Upper lobe of left lung (tissue), 6 donors: ENCODE data around the gene KCTD1. TPM values are rescaled to one million over a fixed set of nuclear protein-coding genes. Genes with fewer than 3 reads are reported as not detected.

Experiments used
- ATAC-seq, 2 donors: fragments of 200-7000 bp; cut with Tn5 transposase; one replicate each; pipeline ENCODE4 v1.9.1; 2022; ENCODE audit warnings: mild to moderate bottlenecking in 2 of 2, moderate library complexity in 2 of 2; ENCODE audit not compliant: low FRiP score in 2 of 2
- DNase-seq, 2 donors: peaks; one replicate each; pipeline ENCODE4 v3.0.0-alpha.2; 2019 to 2020
- H3K27ac ChIP-seq, 4 donors: fragments of 200-600 bp; sonication (generic); one replicate each; pipeline ENCODE4 v1.5.1; 2016 to 2019
- H3K27me3 ChIP-seq, 4 donors: fragments of 200-600 bp; sonication (generic); one replicate each; pipeline ENCODE4 v1.5.1; 2017 to 2019
- H3K36me3 ChIP-seq, 4 donors: fragments of 200-600 bp; sonication (generic); one replicate each; pipeline ENCODE4 v1.5.1; 2016 to 2019
- H3K4me1 ChIP-seq, 4 donors: fragments of 200-600 bp; sonication (generic); one replicate each; pipeline ENCODE4 v1.5.1; 2018 to 2019
- H3K4me3 ChIP-seq, 4 donors: fragments of 200-600 bp; sonication (generic); one replicate each; pipeline ENCODE4 v1.5.1; 2017 to 2019; ENCODE audit warnings: mild to moderate bottlenecking in 2 of 4, moderate library complexity in 1 of 4
- H3K9me3 ChIP-seq, 4 donors: fragments of 200-600 bp; sonication (generic); one replicate each; pipeline ENCODE4 v1.5.1; 2018 to 2019
- EP300 ChIP-seq, 4 donors: sonication (generic); formaldehyde crosslinking; IDR thresholded peaks; one replicate each; pipeline ENCODE4 v1.5.1; 2017; ENCODE audit warnings: antibody characterized with exemption in 4 of 4, control low read depth in 2 of 4
- POLR2A ChIP-seq, 4 donors: fragments of 450-650 bp; IDR thresholded peaks; one replicate each; pipeline ENCODE4 v1.5.1; 2016 to 2017; ENCODE audit warnings: antibody characterized with exemption in 4 of 4, mild to moderate bottlenecking in 2 of 4
- POLR2AphosphoS5 ChIP-seq, 2 donors: sonication (generic); formaldehyde crosslinking; IDR thresholded peaks; one replicate each; pipeline ENCODE4 v1.5.1; 2017; ENCODE audit warnings: antibody characterized with exemption in 2 of 2
- WGBS, 2 donors: methylation state at CpG; one replicate each; pipeline ENCODE4 v1.1.5; 2017 to 2018; 5-methylcytosine and 5-hydroxymethylcytosine counted together
- total RNA-seq, 6 donors: library from RNA; depleted of rRNA in 4 of 6; stranded (reverse); fragments of >200 nt in 4 of 6; gene quantifications; one replicate each; pipeline versions ENCODE4 v1.1.0 to v1.2.1, GENCODE V29; 2016 to 2021
- TF ChIP-seq, protein P1 (sequence below), 6 experiments: fragments of 450-650 bp in 4 of 6; fragments of 200-600 bp in 2 of 6; sonication (generic) in 2 of 6; IDR thresholded peaks; one replicate each; pipeline ENCODE4 v1.5.1; 2016 to 2019; ENCODE audit warnings: antibody characterized with exemption in 6 of 6
- donor health status: DM: no; HTN: no; CAD: no; lungs with moderate emphysema.
- donor health status: DM: no; HTN: yes; CAD: no; lungs with severe emphysema.

Gene KCTD1
- total RNA-seq, 6 donors from 2014 or later: 5.8 to 22.3 (median 14.1) TPM

- DNase-seq (no peak), ATAC-seq (no peak)
- Histone ChIP-seq H3K36me3 (no peaks in the 10 kb centered on the region), H3K4me3 (no peak overlapping the region), H3K9me3 (no peaks in the 10 kb centered on the region), H3K27me3 (peaks cover 0 to 21% (median 6%) of the 10 kb centered on the region in 4 donors), H3K4me1 (peaks cover 24 to 52% (median 30%) of the 10 kb centered on the region in 4 donors), H3K27ac (no peak overlapping the region)
- 66 to 68% methylated on average over 7 of the region's 7 CpGs for WGBS, 2 donors
- TF ChIP-seq EP300 (IDR thresholded peaks at IDR 0.05) (no peak), POLR2A (IDR thresholded peaks at IDR 0.05) (no peak), POLR2AphosphoS5 (IDR thresholded peaks at IDR 0.05) (no peak)
- TF ChIP-seq, protein P1, sequence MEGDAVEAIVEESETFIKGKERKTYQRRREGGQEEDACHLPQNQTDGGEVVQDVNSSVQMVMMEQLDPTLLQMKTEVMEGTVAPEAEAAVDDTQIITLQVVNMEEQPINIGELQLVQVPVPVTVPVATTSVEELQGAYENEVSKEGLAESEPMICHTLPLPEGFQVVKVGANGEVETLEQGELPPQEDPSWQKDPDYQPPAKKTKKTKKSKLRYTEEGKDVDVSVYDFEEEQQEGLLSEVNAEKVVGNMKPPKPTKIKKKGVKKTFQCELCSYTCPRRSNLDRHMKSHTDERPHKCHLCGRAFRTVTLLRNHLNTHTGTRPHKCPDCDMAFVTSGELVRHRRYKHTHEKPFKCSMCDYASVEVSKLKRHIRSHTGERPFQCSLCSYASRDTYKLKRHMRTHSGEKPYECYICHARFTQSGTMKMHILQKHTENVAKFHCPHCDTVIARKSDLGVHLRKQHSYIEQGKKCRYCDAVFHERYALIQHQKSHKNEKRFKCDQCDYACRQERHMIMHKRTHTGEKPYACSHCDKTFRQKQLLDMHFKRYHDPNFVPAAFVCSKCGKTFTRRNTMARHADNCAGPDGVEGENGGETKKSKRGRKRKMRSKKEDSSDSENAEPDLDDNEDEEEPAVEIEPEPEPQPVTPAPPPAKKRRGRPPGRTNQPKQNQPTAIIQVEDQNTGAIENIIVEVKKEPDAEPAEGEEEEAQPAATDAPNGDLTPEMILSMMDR (IDR thresholded peaks at IDR 0.05): no peak
Observed at GRCh38 chr18:26545335-26546123, 2.8 kb downstream of the KCTD1 start.

DNA sequence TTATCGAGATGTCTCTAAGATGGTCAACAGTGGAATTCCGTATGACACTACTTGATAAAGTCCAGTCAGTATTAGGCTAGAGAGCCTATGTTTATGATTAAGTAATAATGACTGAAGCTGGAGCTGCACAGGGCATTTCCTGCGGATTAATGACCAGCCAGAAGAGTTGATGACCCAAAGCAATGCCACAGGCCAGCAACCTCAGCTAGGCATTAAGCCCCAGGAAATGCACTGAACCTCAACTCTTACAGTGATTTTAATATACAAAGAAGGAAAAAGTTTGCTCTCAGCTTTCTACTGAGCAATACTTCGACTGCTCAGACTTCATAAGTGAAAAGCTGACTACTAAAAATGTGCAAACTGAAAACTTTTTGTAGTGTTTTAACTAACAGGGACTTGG is 3.9 kb downstream of the KCTD1 start:
- WGBS, 2 donors: 62 to 70% methylated on average over 4 of the region's 4 CpGs
- Histone ChIP-seq H3K9me3 (no peaks in the 10 kb centered on the region), H3K4me3 (no peak overlapping the region), H3K36me3 (no peaks in the 10 kb centered on the region), H3K27ac (no peak overlapping the region), H3K4me1 (peaks cover 13 to 42% (median 20%) of the 10 kb centered on the region in 4 donors), H3K27me3 (peaks cover 0 to 14% (median 2%) of the 10 kb centered on the region in 4 donors)
- ATAC-seq (no peak), DNase-seq (no peak)
- TF ChIP-seq POLR2AphosphoS5 (IDR thresholded peaks at IDR 0.05) (no peak), POLR2A (IDR thresholded peaks at IDR 0.05) (no peak), EP300 (IDR thresholded peaks at IDR 0.05) (no peak)
- TF ChIP-seq, protein P1 (IDR thresholded peaks at IDR 0.05): no peak

DNA sequence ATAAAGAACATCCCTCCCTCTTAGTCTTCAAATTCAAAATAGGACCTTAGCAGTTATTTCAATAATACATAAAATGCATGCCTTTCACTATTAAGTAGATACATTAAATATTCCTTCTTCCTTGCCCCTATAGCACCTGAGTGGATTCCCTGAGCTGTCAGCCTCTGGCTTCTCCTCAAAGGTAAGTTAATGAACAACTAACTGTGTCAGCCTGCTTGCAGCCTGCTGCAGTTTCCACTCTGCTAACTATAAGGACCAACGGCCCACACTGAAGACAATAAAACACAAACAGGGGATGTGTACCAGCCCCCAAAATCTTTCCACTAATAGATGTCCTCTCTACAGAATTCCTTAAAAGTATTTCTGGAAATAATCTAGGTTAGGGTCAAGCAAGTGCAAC is 5.0 kb downstream of the KCTD1 start:
- TF ChIP-seq POLR2A (IDR thresholded peaks at IDR 0.05): no peak
- TF ChIP-seq, protein P1 (IDR thresholded peaks at IDR 0.05): no peak
- no peak overlapping the region for H3K4me3 ChIP-seq
- H3K27ac ChIP-seq: no peak overlapping the region
- 45 to 57% methylated on average over 1 of the region's 1 CpG for WGBS, 2 donors
- H3K27me3 ChIP-seq: peaks cover 0 to 5% (median 0%) of the 10 kb centered on the region in 4 donors
- H3K4me1 ChIP-seq: peaks cover 6 to 31% (median 14%) of the 10 kb centered on the region in 4 donors
- H3K36me3 ChIP-seq: no peaks in the 10 kb centered on the region
- no peaks in the 10 kb centered on the region for H3K9me3 ChIP-seq
- DNase-seq: no peak
- no peak for ATAC-seq

GRCh38 chr18:26540043-26540628 is 8.2 kb downstream of the KCTD1 start:
- DNase-seq (no peak), ATAC-seq (peak in 1 of 2 donors; percentile 34)
- TF ChIP-seq, protein P1 (IDR thresholded peaks at IDR 0.05): no peak
- no peak for TF ChIP-seq EP300 (IDR thresholded peaks at IDR 0.05)
- TF ChIP-seq POLR2AphosphoS5 (IDR thresholded peaks at IDR 0.05): no peak
- TF ChIP-seq POLR2A (IDR thresholded peaks at IDR 0.05): no peak
- Histone ChIP-seq H3K4me1 (peaks cover 0 to 2% (median under 1%) of the 10 kb centered on the region in 4 donors), H3K27ac (no peak overlapping the region), H3K9me3 (no peaks in the 10 kb centered on the region), H3K4me3 (no peak overlapping the region), H3K36me3 (no peaks in the 10 kb centered on the region), H3K27me3 (no peaks in the 10 kb centered on the region)
- 64 to 74% methylated on average over 6 of the region's 6 CpGs for WGBS, 2 donors
